ENCODE results near the gene CEP41.

DNA sequence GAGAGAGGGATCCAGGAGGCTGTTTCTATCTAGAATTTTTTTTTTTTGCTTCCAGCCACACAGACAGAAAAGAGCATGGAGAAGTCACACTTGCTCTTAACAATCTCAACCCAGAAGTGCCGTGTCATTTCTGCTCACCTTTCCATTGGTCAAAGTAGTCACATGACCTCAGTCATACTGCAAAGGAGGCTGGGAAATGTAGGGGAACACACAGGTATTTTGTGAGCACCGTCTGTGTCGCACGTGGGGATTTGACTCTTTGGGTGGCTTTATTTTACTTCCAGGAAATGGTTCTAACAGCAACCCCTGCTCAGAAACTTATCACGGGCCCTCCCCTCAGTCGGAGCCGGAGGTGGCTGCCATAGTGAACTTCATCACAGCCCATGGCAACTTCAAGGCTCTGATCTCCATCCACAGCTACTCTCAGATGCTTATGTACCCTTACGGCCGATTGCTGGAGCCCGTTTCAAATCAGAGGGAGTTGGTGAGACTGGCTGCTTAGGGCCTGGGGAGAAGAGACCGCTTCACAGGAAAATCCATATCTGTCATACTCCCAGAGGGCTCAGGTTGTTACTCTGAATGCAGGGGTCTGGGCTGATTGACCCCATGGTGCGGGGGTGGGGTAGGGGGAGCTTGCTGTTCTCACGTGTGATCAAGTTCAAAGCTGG is 73.6 kb downstream of the CEP41 start:
- no peak for TF ChIP-seq EZH2 (IDR thresholded peaks at IDR 0.05; ENCODE audit: borderline replicate concordance, insufficient read depth, low read length, poor library complexity, severe bottlenecking)
- TF ChIP-seq, protein P1, sequence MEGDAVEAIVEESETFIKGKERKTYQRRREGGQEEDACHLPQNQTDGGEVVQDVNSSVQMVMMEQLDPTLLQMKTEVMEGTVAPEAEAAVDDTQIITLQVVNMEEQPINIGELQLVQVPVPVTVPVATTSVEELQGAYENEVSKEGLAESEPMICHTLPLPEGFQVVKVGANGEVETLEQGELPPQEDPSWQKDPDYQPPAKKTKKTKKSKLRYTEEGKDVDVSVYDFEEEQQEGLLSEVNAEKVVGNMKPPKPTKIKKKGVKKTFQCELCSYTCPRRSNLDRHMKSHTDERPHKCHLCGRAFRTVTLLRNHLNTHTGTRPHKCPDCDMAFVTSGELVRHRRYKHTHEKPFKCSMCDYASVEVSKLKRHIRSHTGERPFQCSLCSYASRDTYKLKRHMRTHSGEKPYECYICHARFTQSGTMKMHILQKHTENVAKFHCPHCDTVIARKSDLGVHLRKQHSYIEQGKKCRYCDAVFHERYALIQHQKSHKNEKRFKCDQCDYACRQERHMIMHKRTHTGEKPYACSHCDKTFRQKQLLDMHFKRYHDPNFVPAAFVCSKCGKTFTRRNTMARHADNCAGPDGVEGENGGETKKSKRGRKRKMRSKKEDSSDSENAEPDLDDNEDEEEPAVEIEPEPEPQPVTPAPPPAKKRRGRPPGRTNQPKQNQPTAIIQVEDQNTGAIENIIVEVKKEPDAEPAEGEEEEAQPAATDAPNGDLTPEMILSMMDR (IDR thresholded peaks at IDR 0.05; ENCODE audit: poor library complexity, severe bottlenecking) = no peak

Data from neural cell (in vitro differentiated cells).